HEK293 (cell line): ENCODE results near the gene TRUB2.

Source experiments
- ZNF138 ChIP-seq: fragments of 450-650 bp; formaldehyde crosslinking; IDR thresholded peaks from 2 replicates; pipeline ENCODE4 v1.5.1; 2016; ENCODE audit warnings: missing biosample characterization, missing genetic modification characterization, borderline replicate concordance
- TF ChIP-seq, protein P1 (sequence below): fragments of 450-650 bp; formaldehyde crosslinking; IDR thresholded peaks from 2 replicates; pipeline ENCODE4 v1.5.1; 2017; ENCODE audit warnings: missing biosample characterization, missing genetic modification characterization
- TF ChIP-seq, protein P2 (sequence below): fragments of 450-650 bp; formaldehyde crosslinking; conservative IDR thresholded peaks from 2 replicates; pipeline ENCODE4 v1.5.1; 2016; ENCODE audit warnings: low read depth, missing biosample characterization, missing genetic modification characterization

DNA sequence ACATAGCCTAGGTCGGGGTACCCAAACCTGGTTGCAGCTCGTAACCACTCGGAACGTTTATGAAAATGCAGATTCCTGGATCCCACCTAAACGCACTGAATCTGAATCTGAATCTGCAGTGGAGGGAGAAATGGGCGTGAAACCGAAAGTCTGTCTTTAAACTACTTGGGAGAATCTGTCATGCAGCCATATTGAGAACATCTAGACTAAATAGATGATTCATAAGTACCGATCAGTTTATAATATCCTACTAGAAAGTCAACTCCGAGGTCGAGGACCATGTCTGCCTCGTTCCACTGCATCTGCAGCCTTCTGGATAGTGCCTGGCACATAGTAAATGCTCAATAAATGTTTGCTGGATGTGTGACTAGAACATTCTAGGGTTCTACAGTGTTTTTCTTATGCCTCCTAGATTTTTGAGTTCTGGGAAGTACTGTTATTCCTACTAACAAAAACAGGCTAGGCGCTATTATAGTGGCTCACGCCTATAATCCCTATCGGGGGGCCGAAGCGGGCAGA, 1.0 kb upstream of the TRUB2 start:
- TF ChIP-seq, protein P1, sequence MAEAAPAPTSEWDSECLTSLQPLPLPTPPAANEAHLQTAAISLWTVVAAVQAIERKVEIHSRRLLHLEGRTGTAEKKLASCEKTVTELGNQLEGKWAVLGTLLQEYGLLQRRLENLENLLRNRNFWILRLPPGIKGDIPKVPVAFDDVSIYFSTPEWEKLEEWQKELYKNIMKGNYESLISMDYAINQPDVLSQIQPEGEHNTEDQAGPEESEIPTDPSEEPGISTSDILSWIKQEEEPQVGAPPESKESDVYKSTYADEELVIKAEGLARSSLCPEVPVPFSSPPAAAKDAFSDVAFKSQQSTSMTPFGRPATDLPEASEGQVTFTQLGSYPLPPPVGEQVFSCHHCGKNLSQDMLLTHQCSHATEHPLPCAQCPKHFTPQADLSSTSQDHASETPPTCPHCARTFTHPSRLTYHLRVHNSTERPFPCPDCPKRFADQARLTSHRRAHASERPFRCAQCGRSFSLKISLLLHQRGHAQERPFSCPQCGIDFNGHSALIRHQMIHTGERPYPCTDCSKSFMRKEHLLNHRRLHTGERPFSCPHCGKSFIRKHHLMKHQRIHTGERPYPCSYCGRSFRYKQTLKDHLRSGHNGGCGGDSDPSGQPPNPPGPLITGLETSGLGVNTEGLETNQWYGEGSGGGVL (tag by site-specific recombination): no peak
- no peak for TF ChIP-seq ZNF138 (tag by site-specific recombination)
- TF ChIP-seq, protein P2, sequence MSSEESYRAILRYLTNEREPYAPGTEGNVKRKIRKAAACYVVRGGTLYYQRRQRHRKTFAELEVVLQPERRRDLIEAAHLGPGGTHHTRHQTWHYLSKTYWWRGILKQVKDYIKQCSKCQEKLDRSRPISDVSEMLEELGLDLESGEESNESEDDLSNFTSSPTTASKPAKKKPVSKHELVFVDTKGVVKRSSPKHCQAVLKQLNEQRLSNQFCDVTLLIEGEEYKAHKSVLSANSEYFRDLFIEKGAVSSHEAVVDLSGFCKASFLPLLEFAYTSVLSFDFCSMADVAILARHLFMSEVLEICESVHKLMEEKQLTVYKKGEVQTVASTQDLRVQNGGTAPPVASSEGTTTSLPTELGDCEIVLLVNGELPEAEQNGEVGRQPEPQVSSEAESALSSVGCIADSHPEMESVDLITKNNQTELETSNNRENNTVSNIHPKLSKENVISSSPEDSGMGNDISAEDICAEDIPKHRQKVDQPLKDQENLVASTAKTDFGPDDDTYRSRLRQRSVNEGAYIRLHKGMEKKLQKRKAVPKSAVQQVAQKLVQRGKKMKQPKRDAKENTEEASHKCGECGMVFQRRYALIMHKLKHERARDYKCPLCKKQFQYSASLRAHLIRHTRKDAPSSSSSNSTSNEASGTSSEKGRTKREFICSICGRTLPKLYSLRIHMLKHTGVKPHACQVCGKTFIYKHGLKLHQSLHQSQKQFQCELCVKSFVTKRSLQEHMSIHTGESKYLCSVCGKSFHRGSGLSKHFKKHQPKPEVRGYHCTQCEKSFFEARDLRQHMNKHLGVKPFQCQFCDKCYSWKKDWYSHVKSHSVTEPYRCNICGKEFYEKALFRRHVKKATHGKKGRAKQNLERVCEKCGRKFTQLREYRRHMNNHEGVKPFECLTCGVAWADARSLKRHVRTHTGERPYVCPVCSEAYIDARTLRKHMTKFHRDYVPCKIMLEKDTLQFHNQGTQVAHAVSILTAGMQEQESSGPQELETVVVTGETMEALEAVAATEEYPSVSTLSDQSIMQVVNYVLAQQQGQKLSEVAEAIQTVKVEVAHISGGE (tag by site-specific recombination): no peak
